ENCODE data around the gene GALNT17.

GALNT17 gene

GRCh38 chr7:71384094-71384493 is 252.2 kb downstream of the GALNT17 start:
- Histone ChIP-seq H2AFZ (ENCODE audit: low read length) (no peak overlapping the region), H3K4me2 (ENCODE audit: low read depth, low read length, poor library complexity, severe bottlenecking) (no peak overlapping the region), H3F3A (ENCODE audit: low read depth) (no peaks in the 10 kb centered on the region), H3K9ac (ENCODE audit: low read depth, low read length, poor library complexity, severe bottlenecking) (no peak overlapping the region), H3K4me1 (ENCODE audit: insufficient read depth, low read length, poor library complexity, severe bottlenecking) (no peaks in the 10 kb centered on the region), H3K9me2 (replicated peaks; ENCODE audit: low read depth, low read length) (no peaks in the 10 kb centered on the region), H3K36me3 (ENCODE audit: insufficient read depth, low read length) (no peaks in the 10 kb centered on the region), H3K79me2 (ENCODE audit: insufficient read depth, low read length) (no peaks in the 10 kb centered on the region), H3K9me3 (ENCODE audit: insufficient read depth, low read depth, low read length) (no peaks in the 10 kb centered on the region; the same call in 1 of the 2 replicates), H3K27me3 (ENCODE audit: insufficient read depth, low read length, poor library complexity, severe bottlenecking) (no peaks in the 10 kb centered on the region), H3K4me3 (ENCODE audit: low read length, poor library complexity, severe bottlenecking) (no peak overlapping the region), H4K20me1 (ENCODE audit: insufficient read depth, low read length, poor library complexity, severe bottlenecking) (no peaks in the 10 kb centered on the region)
- TF ChIP-seq, protein P1, sequence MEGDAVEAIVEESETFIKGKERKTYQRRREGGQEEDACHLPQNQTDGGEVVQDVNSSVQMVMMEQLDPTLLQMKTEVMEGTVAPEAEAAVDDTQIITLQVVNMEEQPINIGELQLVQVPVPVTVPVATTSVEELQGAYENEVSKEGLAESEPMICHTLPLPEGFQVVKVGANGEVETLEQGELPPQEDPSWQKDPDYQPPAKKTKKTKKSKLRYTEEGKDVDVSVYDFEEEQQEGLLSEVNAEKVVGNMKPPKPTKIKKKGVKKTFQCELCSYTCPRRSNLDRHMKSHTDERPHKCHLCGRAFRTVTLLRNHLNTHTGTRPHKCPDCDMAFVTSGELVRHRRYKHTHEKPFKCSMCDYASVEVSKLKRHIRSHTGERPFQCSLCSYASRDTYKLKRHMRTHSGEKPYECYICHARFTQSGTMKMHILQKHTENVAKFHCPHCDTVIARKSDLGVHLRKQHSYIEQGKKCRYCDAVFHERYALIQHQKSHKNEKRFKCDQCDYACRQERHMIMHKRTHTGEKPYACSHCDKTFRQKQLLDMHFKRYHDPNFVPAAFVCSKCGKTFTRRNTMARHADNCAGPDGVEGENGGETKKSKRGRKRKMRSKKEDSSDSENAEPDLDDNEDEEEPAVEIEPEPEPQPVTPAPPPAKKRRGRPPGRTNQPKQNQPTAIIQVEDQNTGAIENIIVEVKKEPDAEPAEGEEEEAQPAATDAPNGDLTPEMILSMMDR (conservative IDR thresholded peaks at IDR 0.05; ENCODE audit: low read length), result no peak
- TF ChIP-seq EZH2phosphoT487 (IDR thresholded peaks at IDR 0.05; ENCODE audit: borderline replicate concordance), result no peak

DNA sequence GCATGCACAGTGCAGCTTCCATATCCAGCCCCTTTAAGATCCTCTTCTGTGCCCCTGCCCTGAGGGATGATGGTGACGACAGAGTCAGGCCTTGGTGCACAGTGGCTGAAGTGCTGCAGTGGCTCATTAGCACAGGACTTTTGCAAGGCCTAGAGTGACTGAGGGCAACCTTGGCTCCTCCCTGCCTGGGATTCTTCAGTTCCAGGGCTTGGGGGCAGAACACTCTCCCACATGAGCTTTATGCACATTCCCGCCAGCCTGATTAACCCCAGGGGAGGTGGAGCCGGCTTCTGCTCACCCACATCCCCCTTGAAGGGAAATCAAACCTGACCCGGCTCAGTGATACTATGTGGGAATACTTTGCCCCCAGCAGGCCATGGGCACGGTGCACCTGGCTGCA is 253.4 kb downstream of the GALNT17 start:
- Histone ChIP-seq H2AFZ (ENCODE audit: low read length) (no peak overlapping the region), H3K79me2 (ENCODE audit: insufficient read depth, low read length) (no peaks in the 10 kb centered on the region), H3K9me3 (ENCODE audit: insufficient read depth, low read depth, low read length) (no peaks in the 10 kb centered on the region; the same call in 1 of the 2 replicates), H3F3A (ENCODE audit: low read depth) (no peaks in the 10 kb centered on the region), H3K36me3 (ENCODE audit: insufficient read depth, low read length) (no peaks in the 10 kb centered on the region), H3K9me2 (replicated peaks; ENCODE audit: low read depth, low read length) (no peaks in the 10 kb centered on the region), H3K4me2 (ENCODE audit: low read depth, low read length, poor library complexity, severe bottlenecking) (no peak overlapping the region), H3K27me3 (ENCODE audit: insufficient read depth, low read length, poor library complexity, severe bottlenecking) (no peaks in the 10 kb centered on the region), H3K4me3 (ENCODE audit: low read length, poor library complexity, severe bottlenecking) (no peak overlapping the region), H3K4me1 (ENCODE audit: insufficient read depth, low read length, poor library complexity, severe bottlenecking) (no peaks in the 10 kb centered on the region), H4K20me1 (ENCODE audit: insufficient read depth, low read length, poor library complexity, severe bottlenecking) (no peaks in the 10 kb centered on the region), H3K9ac (ENCODE audit: low read depth, low read length, poor library complexity, severe bottlenecking) (no peak overlapping the region)
- TF ChIP-seq EZH2phosphoT487 (IDR thresholded peaks at IDR 0.05; ENCODE audit: borderline replicate concordance), result no peak
- TF ChIP-seq, protein P1 (conservative IDR thresholded peaks at IDR 0.05; ENCODE audit: low read length), result no peak

GRCh38 chr7:71386152-71386785 is 254.3 kb downstream of the GALNT17 start:
- H3K4me3 ChIP-seq (ENCODE audit: low read length, poor library complexity, severe bottlenecking), result no peak overlapping the region
- TF ChIP-seq EZH2phosphoT487 (IDR thresholded peaks at IDR 0.05; ENCODE audit: borderline replicate concordance), result no peak
- TF ChIP-seq, protein P1 (conservative IDR thresholded peaks at IDR 0.05; ENCODE audit: low read length), result no peak
- H3K79me2 ChIP-seq (ENCODE audit: insufficient read depth, low read length), result no peaks in the 10 kb centered on the region
- H3K9me3 ChIP-seq (ENCODE audit: insufficient read depth, low read depth, low read length), result no peaks in the 10 kb centered on the region; the same call in 1 of the 2 replicates
- no peak overlapping the region for H3K9ac ChIP-seq (ENCODE audit: low read depth, low read length, poor library complexity, severe bottlenecking)
- H3K4me1 ChIP-seq (ENCODE audit: insufficient read depth, low read length, poor library complexity, severe bottlenecking), result no peaks in the 10 kb centered on the region
- no peaks in the 10 kb centered on the region for H3F3A ChIP-seq (ENCODE audit: low read depth)
- H4K20me1 ChIP-seq (ENCODE audit: insufficient read depth, low read length, poor library complexity, severe bottlenecking), result no peaks in the 10 kb centered on the region
- no peaks in the 10 kb centered on the region for H3K27me3 ChIP-seq (ENCODE audit: insufficient read depth, low read length, poor library complexity, severe bottlenecking)
- H3K4me2 ChIP-seq (ENCODE audit: low read depth, low read length, poor library complexity, severe bottlenecking), result no peak overlapping the region
- H2AFZ ChIP-seq (ENCODE audit: low read length), result no peak overlapping the region
- no peaks in the 10 kb centered on the region for H3K36me3 ChIP-seq (ENCODE audit: insufficient read depth, low read length)
- no peaks in the 10 kb centered on the region for H3K9me2 ChIP-seq (replicated peaks; ENCODE audit: low read depth, low read length)

Measured in Loucy (cell line).